HCT116 (cell line): Measurements from ENCODE around the gene TACC2. TPM values are rescaled to one million over a fixed set of nuclear protein-coding genes. Genes with fewer than 3 reads are reported as not detected.

Experiments used
- ATAC-seq: fragments of 200-7000 bp; cut with Tn5 transposase; 2 replicates; pipeline ENCODE4 v1.9.1; 2020; ENCODE audit warnings: mild to moderate bottlenecking, moderate library complexity
- BruUV-seq: library from RNA; stranded (reverse); fragments of 400-500 nt; replicated peaks from 2 replicates; lab custom pipeline; 2021; lab: Mats Ljungman, UMichigan
- CTCF ChIA-PET: fragments of 300-600 bp; sonication (Branson Sonifier 250); formaldehyde crosslinking; loops from one replicate; lab custom pipeline; 2021; ENCODE audit warnings: antibody characterized with exemption; lab: Charles Lee
- POLR2A ChIA-PET: fragments of 300-600, 350-600 bp; sonication (Branson Sonifier 250); formaldehyde crosslinking; loops from one replicate; lab custom pipeline; 2021; ENCODE audit warnings: antibody characterized with exemption; lab: Charles Lee
- RAD21 ChIA-PET, 2 experiments: fragments of 300-600 bp; sonication (Branson Sonifier 250); formaldehyde crosslinking; loops; one replicate each; lab custom pipeline; 2023; ENCODE audit warnings: low total read pairs in 2 of 2; ENCODE audit not compliant: uncharacterized antibody in 2 of 2, unreplicated experiment in 2 of 2, low non-redundant PET in 1 of 2; lab: Charles Lee
- DNase-seq: peaks from one replicate; pipeline ENCODE4 v3.0.0-alpha.2; 2010; ENCODE audit warnings: low read depth, low spot score
- H2AFZ ChIP-seq: fragments of 200-600 bp; shearing (Covaris generic), sonication (generic); 2 replicates; pipeline ENCODE4 v1.6.1; 2017; ENCODE audit warnings: low read depth, mixed run types, mixed read lengths, antibody characterized with exemption, low read length; ENCODE audit not compliant: poor library complexity, severe bottlenecking
- H3K27ac ChIP-seq: 2 replicates; pipeline ENCODE4 v1.5.1; 2012; ENCODE audit warnings: low read depth, low read length
- H3K27me3 ChIP-seq: fragments of 200-600 bp; sonication (generic); 2 replicates; pipeline ENCODE4 v1.6.1; 2016; ENCODE audit warnings: mixed run types, low read length, mixed read lengths; ENCODE audit not compliant: insufficient read depth
- H3K36me3 ChIP-seq, 2 experiments: fragments of 200-500 bp in 1 of 2; fragments of 200-600 bp in 1 of 2; sonication (Bioruptor generic) in 1 of 2; sonication (generic) in 1 of 2; 2 replicates each; pipeline versions ENCODE4 v1.5.1 to v1.6.1; 2014 to 2016; ENCODE audit warnings: low read length in 2 of 2, inconsistent platforms in 1 of 2, mixed read lengths in 1 of 2, mixed run types in 1 of 2; ENCODE audit not compliant: insufficient read depth in 2 of 2, control insufficient read depth in 1 of 2
- H3K4me1 ChIP-seq, 2 experiments: fragments of 200-600 bp in 1 of 2; sonication (generic) in 1 of 2; 2 replicates each; pipeline versions ENCODE4 v1.5.1 to v1.6.1; 2012 to 2017; ENCODE audit warnings: low read length in 2 of 2, inconsistent platforms in 1 of 2, mild to moderate bottlenecking in 1 of 2, mixed read lengths in 1 of 2, mixed run types in 1 of 2, moderate library complexity in 1 of 2; ENCODE audit not compliant: insufficient read depth in 2 of 2, control insufficient read depth in 1 of 2
- H3K4me2 ChIP-seq: fragments of 200-600 bp; sonication (generic); 2 replicates; pipeline ENCODE4 v1.6.1; 2017; ENCODE audit warnings: mixed run types, low read length, mixed read lengths
- H3K4me3 ChIP-seq, 2 experiments: fragments of 200-600 bp in 1 of 2; sonication (generic) in 1 of 2; replicated peaks in 1 of 2; 2 replicates each; pipeline ENCODE4 v1.5.1; 2011 to 2016; ENCODE audit warnings: low read length in 2 of 2, control low read depth in 1 of 2, low read depth in 1 of 2, mild to moderate bottlenecking in 1 of 2, mixed read lengths in 1 of 2, mixed run types in 1 of 2
- H3K79me2 ChIP-seq: fragments of 200-600 bp; sonication (generic); 2 replicates; pipeline ENCODE4 v1.6.1; 2017; ENCODE audit warnings: mild to moderate bottlenecking, mixed run types, low read length, moderate library complexity, mixed read lengths; ENCODE audit not compliant: insufficient read depth
- H3K9ac ChIP-seq: fragments of 200-600 bp; sonication (generic); 2 replicates; pipeline ENCODE4 v1.6.1; 2016; ENCODE audit warnings: low read length, mixed read lengths
- H3K9me2 ChIP-seq: fragments of 200-600 bp; sonication (generic), shearing (Covaris generic); 2 replicates; pipeline ENCODE4 v1.6.1; 2017; ENCODE audit warnings: mixed run types, mild to moderate bottlenecking, moderate library complexity; ENCODE audit not compliant: insufficient read depth
- H3K9me3 ChIP-seq, 2 experiments: fragments of 200-500 bp in 1 of 2; fragments of 200-600 bp in 1 of 2; sonication (Bioruptor generic) in 1 of 2; sonication (generic) in 1 of 2; 2 replicates each; pipeline ENCODE4 v1.6.1; 2014 to 2017; ENCODE audit warnings: low read length in 2 of 2, mixed read lengths in 2 of 2, inconsistent platforms in 1 of 2, low read depth in 1 of 2, mild to moderate bottlenecking in 1 of 2, mixed run types in 1 of 2, moderate library complexity in 1 of 2; ENCODE audit not compliant: control insufficient read depth in 1 of 2, insufficient read depth in 1 of 2
- H4K20me1 ChIP-seq: fragments of 200-600 bp; sonication (generic), shearing (Covaris generic); 2 replicates; pipeline ENCODE4 v1.6.1; 2017; ENCODE audit warnings: mixed run types, mild to moderate bottlenecking, moderate library complexity; ENCODE audit not compliant: insufficient read depth
- POLR2AphosphoS5 ChIP-seq: IDR thresholded peaks from 2 replicates; pipeline ENCODE4 v1.6.1; 2011; ENCODE audit warnings: mild to moderate bottlenecking, low read depth, low read length, moderate library complexity
- intact Hi-C: fragments of 100-400 bp; cut with micrococcal nuclease; formaldehyde crosslinking; loops from 2 replicates; pipeline ENCODE4 v1.10.0; 2022
- total RNA-seq: library from RNA; stranded (reverse); gene quantifications from one replicate; pipeline ENCODE4 v1.2.1, GENCODE V29; 2021; ENCODE audit not compliant: unreplicated experiment
- TF ChIP-seq, protein P1 (sequence below): IDR thresholded peaks from 2 replicates; pipeline ENCODE4 v1.6.1; 2012; ENCODE audit warnings: low read depth
- TF ChIP-seq, protein P2 (sequence below): IDR thresholded peaks from 2 replicates; pipeline ENCODE4 v1.6.1; 2012
- TF ChIP-seq, protein P3 (sequence below), 3 experiments: fragments of 200-600 bp in 1 of 3; sonication (generic) in 1 of 3; IDR thresholded peaks in 2 of 3; conservative IDR thresholded peaks in 1 of 3; 2 replicates each; pipeline ENCODE4 v1.5.1; 2012 to 2017; ENCODE audit warnings: low read depth in 2 of 3, low read length in 2 of 3, antibody characterized with exemption in 1 of 3, borderline replicate concordance in 1 of 3, control low read depth in 1 of 3, mild to moderate bottlenecking in 1 of 3, mixed read lengths in 1 of 3, mixed run types in 1 of 3, moderate library complexity in 1 of 3; ENCODE audit not compliant: insufficient read depth in 1 of 3

TACC2 gene
- total RNA-seq, 1 experiment from 2014 or later = 38.6 TPM

DNA sequence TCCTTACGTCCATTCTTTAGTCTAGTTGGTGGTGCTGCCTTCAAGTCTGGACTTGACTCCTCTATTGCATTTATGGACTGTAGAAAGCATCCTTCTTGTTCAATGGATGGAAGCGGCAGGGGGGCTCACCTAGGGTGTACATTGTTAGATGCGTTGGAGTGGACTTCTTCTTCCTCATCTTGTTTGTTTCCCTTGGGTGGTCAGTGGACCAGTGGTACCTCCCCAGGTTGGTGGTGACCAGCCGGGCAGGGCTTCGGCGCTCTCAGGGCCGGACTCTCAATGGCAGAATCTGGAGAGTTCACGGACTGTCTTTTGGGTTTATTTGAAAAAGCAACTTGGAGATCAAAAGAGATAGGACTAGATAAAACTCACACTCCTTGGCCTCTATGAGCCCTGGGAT lies 276.0 kb downstream of the TACC2 start:
- ChIA-PET POLR2A (no interaction called here), RAD21 (no interaction called here), CTCF (interaction anchor here (1.3 kb wide), 1 partner anchor 213 kb away, joined by 4 read pairs; no protein-coding TSS in a partner anchor)
- intact Hi-C loops = loop anchor here (5.0 kb wide), 1 partner anchor 213 kb away; no protein-coding TSS in a partner anchor
- no peaks in the 10 kb centered on the region for H3K36me3 ChIP-seq
- no peaks in the 10 kb centered on the region for H3K79me2 ChIP-seq
- H3K27me3 ChIP-seq = no peaks in the 10 kb centered on the region
- H3K4me3 ChIP-seq = no peak overlapping the region
- no peaks in the 10 kb centered on the region for H4K20me1 ChIP-seq
- no peak overlapping the region for H2AFZ ChIP-seq
- TF ChIP-seq, protein P1, sequence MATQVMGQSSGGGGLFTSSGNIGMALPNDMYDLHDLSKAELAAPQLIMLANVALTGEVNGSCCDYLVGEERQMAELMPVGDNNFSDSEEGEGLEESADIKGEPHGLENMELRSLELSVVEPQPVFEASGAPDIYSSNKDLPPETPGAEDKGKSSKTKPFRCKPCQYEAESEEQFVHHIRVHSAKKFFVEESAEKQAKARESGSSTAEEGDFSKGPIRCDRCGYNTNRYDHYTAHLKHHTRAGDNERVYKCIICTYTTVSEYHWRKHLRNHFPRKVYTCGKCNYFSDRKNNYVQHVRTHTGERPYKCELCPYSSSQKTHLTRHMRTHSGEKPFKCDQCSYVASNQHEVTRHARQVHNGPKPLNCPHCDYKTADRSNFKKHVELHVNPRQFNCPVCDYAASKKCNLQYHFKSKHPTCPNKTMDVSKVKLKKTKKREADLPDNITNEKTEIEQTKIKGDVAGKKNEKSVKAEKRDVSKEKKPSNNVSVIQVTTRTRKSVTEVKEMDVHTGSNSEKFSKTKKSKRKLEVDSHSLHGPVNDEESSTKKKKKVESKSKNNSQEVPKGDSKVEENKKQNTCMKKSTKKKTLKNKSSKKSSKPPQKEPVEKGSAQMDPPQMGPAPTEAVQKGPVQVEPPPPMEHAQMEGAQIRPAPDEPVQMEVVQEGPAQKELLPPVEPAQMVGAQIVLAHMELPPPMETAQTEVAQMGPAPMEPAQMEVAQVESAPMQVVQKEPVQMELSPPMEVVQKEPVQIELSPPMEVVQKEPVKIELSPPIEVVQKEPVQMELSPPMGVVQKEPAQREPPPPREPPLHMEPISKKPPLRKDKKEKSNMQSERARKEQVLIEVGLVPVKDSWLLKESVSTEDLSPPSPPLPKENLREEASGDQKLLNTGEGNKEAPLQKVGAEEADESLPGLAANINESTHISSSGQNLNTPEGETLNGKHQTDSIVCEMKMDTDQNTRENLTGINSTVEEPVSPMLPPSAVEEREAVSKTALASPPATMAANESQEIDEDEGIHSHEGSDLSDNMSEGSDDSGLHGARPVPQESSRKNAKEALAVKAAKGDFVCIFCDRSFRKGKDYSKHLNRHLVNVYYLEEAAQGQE = no peak
- TF ChIP-seq, protein P2, sequence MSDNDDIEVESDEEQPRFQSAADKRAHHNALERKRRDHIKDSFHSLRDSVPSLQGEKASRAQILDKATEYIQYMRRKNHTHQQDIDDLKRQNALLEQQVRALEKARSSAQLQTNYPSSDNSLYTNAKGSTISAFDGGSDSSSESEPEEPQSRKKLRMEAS = no peak
- TF ChIP-seq POLR2AphosphoS5 = no peak
- TF ChIP-seq, protein P3, sequence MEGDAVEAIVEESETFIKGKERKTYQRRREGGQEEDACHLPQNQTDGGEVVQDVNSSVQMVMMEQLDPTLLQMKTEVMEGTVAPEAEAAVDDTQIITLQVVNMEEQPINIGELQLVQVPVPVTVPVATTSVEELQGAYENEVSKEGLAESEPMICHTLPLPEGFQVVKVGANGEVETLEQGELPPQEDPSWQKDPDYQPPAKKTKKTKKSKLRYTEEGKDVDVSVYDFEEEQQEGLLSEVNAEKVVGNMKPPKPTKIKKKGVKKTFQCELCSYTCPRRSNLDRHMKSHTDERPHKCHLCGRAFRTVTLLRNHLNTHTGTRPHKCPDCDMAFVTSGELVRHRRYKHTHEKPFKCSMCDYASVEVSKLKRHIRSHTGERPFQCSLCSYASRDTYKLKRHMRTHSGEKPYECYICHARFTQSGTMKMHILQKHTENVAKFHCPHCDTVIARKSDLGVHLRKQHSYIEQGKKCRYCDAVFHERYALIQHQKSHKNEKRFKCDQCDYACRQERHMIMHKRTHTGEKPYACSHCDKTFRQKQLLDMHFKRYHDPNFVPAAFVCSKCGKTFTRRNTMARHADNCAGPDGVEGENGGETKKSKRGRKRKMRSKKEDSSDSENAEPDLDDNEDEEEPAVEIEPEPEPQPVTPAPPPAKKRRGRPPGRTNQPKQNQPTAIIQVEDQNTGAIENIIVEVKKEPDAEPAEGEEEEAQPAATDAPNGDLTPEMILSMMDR (IDR thresholded peaks at IDR 0.05 in 2 of 3, conservative IDR thresholded peaks at IDR 0.05 in 1 of 3; ENCODE audit: borderline replicate concordance in 1 of 3, insufficient read depth in 1 of 3, low read depth in 2 of 3, low read length in 2 of 3) = no peak
- no peak overlapping the region for H3K9ac ChIP-seq
- no peak overlapping the region for H3K27ac ChIP-seq
- BruUV-seq = no TSS peak
- ATAC-seq = no peak
- H3K9me2 ChIP-seq = no peaks in the 10 kb centered on the region
- peaks cover 7 to 8% of the 10 kb centered on the region in 2 experiments; a peak in 2 of 4 replicates for H3K9me3 ChIP-seq
- peaks cover 0 to 16% of the 10 kb centered on the region in 2 experiments; a peak in 2 of 4 replicates for H3K4me1 ChIP-seq
- DNase-seq = no peak
- H3K4me2 ChIP-seq = no peak overlapping the region
